GM19438 (cell line): Measurements from ENCODE around the gene TNFRSF21.
"Not testable (repeated sequence)": the region's sequence is repeated elsewhere in the genome, so short reads cannot be mapped to it uniquely, and the experiment has no call there.

Experiments used
- ATAC-seq: cut with Tn5 transposase; IDR thresholded peaks from one replicate; pipeline ENCODE4 v1.9.1; 2021; ENCODE audit warnings: low read depth; ENCODE audit not compliant: unreplicated experiment

TNFRSF21 gene

GRCh38 chr6:47292027-47292426 is 17.7 kb downstream of the TNFRSF21 start:
- ATAC-seq = no peak

- no peak for ATAC-seq
Observed at GRCh38 chr6:47290124-47290834, 19.4 kb downstream of the TNFRSF21 start.

GRCh38 chr6:47288267-47289090 is 21.2 kb downstream of the TNFRSF21 start:
- no peak for ATAC-seq

GRCh38 chr6:47286301-47286700 is 23.4 kb downstream of the TNFRSF21 start:
- ATAC-seq = no peak

GRCh38 chr6:47283993-47284392 is 25.7 kb downstream of the TNFRSF21 start:
- ATAC-seq = no peak

- peak; percentile 72 for ATAC-seq
Observed at GRCh38 chr6:47278545-47278944, 31.2 kb downstream of the TNFRSF21 start.

- ATAC-seq = no peak
Observed at GRCh38 chr6:47277702-47278101, 32.0 kb downstream of the TNFRSF21 start.

GRCh38 chr6:47276377-47276776 is 33.3 kb downstream of the TNFRSF21 start:
- ATAC-seq = no peak

- ATAC-seq = no peak
Observed at GRCh38 chr6:47275640-47276039, 34.1 kb downstream of the TNFRSF21 start.

GRCh38 chr6:47275132-47275531 is 34.6 kb downstream of the TNFRSF21 start:
- not testable (repeated sequence) for ATAC-seq

- ATAC-seq = no peak
Observed at GRCh38 chr6:47268572-47269187, 41.0 kb downstream of the TNFRSF21 start.

GRCh38 chr6:47267301-47267700 is 42.4 kb downstream of the TNFRSF21 start:
- ATAC-seq = no peak

- ATAC-seq = no peak
Observed at GRCh38 chr6:47265971-47266370, 43.7 kb downstream of the TNFRSF21 start.

- no peak for ATAC-seq
Observed at GRCh38 chr6:47264775-47265184, 44.9 kb downstream of the TNFRSF21 start.

GRCh38 chr6:47263268-47263667 is 46.4 kb downstream of the TNFRSF21 start:
- ATAC-seq = no peak

GRCh38 chr6:47262231-47262630 is 47.5 kb downstream of the TNFRSF21 start:
- ATAC-seq = no peak

- no peak for ATAC-seq
Observed at GRCh38 chr6:47261191-47261590, 48.5 kb downstream of the TNFRSF21 start.

- ATAC-seq = no peak
Observed at GRCh38 chr6:47260021-47260420, 49.7 kb downstream of the TNFRSF21 start.

- no peak for ATAC-seq
Observed at GRCh38 chr6:47258724-47259347, 50.9 kb downstream of the TNFRSF21 start.

- ATAC-seq = no peak
Observed at GRCh38 chr6:47256981-47257730, 52.5 kb downstream of the TNFRSF21 start.
